22Rv1 (cell line): Measurements from ENCODE around the gene NEU4.

Experiments used
- CTCF ChIP-seq: fragments of 450-650 bp; IDR thresholded peaks from 2 replicates; pipeline ENCODE4 v1.5.1; 2017; ENCODE audit warnings: mild to moderate bottlenecking
- ZFX ChIP-seq: fragments of 450-650 bp; IDR thresholded peaks from 2 replicates; pipeline ENCODE4 v1.6.1; 2017; ENCODE audit warnings: antibody characterized with exemption, borderline replicate concordance

- TF ChIP-seq CTCF, result no peak
- no peak for TF ChIP-seq ZFX
Measured at GRCh38 chr2:241860184-241861078, 51.4 kb downstream of the NEU4 start.
